Upper lobe of left lung (tissue), 4 donors: ENCODE measurements around the gene PARN.

Experiments used
- POLR2A ChIP-seq, 4 donors: fragments of 450-650 bp; IDR thresholded peaks; one replicate each; pipeline ENCODE4 v1.5.1; 2016 to 2017; ENCODE audit warnings: antibody characterized with exemption in 4 of 4, mild to moderate bottlenecking in 2 of 4
- TF ChIP-seq, protein P1 (sequence below), 6 experiments: fragments of 450-650 bp in 4 of 6; fragments of 200-600 bp in 2 of 6; sonication (generic) in 2 of 6; IDR thresholded peaks; one replicate each; pipeline ENCODE4 v1.5.1; 2016 to 2019; ENCODE audit warnings: antibody characterized with exemption in 6 of 6

GRCh38 chr16:14523632-14524031 is 106.4 kb downstream of the PARN start:
- TF ChIP-seq, protein P1, sequence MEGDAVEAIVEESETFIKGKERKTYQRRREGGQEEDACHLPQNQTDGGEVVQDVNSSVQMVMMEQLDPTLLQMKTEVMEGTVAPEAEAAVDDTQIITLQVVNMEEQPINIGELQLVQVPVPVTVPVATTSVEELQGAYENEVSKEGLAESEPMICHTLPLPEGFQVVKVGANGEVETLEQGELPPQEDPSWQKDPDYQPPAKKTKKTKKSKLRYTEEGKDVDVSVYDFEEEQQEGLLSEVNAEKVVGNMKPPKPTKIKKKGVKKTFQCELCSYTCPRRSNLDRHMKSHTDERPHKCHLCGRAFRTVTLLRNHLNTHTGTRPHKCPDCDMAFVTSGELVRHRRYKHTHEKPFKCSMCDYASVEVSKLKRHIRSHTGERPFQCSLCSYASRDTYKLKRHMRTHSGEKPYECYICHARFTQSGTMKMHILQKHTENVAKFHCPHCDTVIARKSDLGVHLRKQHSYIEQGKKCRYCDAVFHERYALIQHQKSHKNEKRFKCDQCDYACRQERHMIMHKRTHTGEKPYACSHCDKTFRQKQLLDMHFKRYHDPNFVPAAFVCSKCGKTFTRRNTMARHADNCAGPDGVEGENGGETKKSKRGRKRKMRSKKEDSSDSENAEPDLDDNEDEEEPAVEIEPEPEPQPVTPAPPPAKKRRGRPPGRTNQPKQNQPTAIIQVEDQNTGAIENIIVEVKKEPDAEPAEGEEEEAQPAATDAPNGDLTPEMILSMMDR (IDR thresholded peaks at IDR 0.05): no peak
- TF ChIP-seq POLR2A (IDR thresholded peaks at IDR 0.05): no peak
